ENCODE measurements around the gene IRF2.

Gene IRF2

DNA sequence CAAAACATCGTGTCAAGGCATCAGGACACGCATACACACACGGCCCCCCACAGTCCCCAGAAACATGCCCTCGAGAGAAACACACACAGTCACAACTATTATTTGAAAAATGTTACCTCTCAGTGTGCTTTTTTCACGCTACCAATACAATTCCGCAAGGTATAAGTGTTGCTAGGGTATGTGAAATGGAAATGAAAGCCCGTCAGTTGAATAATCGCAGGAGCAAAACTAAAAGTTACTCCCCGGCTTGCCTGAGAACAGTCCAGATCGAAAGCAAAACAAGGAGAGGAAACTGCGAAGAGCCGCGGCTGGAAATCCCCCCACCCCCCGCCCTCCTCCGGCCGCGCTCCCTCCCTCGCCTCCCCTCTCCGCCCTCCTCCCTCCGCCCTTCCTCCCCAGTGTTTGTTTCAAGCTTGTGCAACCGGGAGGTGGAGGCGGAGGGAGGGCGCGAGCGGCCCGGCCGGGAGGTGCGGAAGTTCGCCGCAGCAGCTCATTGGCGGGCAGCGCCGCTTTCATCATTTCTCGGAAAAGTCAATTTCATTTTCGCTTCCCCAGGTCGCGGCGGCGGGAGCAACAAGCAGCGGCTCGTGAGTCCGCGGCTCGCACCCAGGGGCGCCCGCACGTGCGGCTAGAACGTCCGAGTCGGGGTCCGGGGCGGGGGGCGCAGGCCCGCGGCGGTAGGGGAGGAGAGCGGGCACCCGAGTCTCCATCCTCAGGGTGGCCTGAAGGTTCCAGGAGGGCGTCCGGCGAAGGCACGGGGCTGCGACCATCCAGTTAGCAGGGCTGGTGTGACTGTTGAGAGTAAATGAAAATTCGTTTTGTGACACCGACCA lies at the start of gene IRF2:
Gene IRF2 (minus strand): TSS at position 288 of the 833 bp plus-strand sequence. CDS start 45,486 bp downstream, outside the sequence.
- DNase-seq, result peak; percentile 91

DNA sequence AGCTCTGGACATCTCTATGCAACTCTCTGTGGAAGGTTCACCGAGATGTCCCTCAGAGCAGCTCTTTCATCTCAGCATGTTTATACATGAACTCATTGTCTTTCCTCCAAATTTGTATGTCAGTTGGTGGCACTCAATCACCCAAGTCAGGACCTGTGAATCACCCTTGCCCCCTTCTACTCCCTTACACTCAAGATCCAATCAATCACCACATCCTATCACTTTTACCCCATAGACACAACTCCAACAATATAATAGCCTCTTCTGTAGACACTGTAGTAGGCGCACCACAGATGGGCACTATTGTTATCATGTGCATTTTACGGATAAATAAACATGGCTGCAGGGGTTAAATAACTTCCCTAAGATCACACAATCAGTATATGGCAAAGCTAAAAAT lies 41.3 kb upstream of the IRF2 start:
- DNase-seq, result no peak

DNA sequence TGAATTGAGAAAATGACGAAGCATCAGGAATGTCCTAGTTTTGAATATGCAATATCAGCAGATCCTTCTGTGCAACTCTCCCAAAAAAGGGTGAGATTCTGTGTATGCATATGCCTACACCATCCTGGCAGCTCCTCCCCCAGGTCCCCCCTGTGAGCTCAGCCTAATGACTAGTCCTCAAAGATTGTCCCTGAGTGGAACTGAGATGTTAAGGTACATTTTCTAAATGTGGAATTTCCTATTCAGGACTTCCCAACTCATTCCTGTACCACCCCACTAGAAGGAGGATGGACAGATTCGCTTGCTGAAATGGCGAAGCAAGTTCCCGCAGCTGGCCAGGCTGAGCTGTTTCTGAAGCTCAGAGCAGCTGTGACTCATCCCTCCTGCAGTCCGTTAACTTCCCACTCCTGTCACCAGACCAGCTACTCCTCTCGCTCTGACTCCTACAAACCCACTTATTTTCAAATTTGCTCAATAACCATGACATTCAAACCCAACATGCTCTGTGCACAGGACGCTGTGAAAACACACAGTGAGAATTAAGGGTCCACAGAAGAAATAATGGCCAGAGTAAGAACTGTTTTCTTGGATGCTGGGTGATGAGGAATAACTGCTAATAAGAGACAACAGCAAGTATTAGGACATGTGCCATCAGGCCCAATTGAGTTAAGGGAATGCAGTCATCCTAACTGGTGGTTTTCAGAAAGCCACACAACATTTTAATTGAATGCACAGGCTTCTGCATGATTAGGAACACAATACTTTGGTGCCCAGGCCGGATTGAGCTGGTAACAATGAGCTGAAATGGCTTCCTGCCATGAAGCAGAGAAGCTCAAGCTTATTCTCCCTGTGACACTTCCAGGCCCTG lies 40.0 kb upstream of the IRF2 start:
- DNase-seq, result peak; percentile 61

DNA sequence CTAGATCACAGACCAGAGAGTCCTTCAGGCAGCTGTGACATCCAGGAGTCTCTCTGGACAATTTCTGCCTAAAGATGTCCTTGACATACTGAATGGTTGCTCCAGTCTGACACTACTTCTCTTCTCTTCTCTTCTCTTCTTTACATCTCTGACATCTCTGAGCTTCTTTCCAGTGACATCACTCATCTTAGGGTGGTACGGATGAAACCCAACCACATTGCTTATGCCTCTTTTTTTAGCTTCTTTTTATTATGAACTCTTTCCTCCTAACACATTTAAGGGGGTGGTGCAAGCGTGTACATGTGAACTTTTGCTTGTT lies 39.4 kb upstream of the IRF2 start:
- no peak for DNase-seq

DNA sequence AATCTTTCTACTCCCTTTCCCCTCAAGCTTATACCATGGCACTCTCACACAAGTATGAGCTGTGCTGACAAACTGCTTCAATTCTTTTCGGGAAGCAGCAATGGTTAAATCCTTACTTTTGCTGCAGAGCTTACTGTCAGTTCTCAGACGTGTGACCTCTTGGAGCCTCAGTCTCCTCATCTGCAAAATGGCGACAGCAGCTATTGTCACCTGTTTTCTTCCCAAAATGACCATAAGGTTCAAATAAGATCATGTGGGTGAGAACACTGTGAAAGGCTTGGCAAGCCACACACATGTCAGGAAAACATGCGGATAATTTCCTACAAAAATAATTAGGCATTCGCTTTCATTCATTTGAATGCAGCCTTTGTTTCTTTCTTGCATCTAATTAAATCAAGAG lies 36.8 kb upstream of the IRF2 start:
- no peak for DNase-seq

DNA sequence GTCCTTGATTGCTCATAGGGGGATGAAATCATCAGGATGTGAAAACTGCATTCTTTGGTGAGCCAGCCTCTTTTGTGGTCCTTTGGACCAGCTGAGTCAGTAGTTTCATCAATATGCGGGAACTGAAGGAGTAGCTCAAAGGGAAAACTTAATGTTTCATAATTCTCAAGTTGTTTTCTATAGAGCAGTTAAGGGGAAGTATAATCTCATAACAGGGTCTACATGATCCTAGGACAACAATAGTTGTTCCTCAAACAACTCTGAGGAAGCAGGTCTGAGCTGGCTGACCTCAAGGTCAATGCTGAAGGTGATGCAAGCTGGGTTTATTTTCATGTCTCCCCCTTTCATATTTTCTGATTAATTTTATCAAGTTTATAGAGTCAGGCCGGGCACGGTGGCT lies 36.1 kb upstream of the IRF2 start:
- no peak for DNase-seq

DNA sequence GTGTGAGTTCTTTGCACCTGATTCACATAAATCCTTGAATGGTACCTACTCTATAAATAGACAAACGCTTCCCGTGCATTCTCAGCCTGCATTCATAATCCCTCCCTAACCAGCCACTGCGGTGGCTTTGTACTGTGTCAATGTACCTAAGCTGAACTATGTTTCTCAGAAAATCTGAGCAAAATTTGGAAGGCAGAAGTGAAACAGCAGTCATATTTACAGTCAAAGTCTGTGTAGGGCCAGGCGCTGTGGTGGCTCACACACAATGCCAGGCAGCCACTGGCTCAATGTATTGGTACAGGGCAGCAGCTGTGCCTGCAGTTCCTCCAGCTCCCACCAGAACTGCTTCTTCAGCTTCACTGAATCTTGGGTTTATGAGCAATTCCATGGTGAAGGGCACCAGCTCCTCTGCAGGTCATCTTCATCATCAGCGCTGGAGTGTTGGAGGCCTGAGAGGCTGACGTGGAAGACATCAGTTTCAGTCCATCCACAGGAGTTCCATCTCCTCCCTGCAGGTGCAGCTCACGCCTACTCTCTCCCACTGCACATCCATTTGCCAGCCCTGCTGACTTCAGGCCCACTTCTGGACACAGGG lies 32.3 kb upstream of the IRF2 start:
- no peak for DNase-seq

DNA sequence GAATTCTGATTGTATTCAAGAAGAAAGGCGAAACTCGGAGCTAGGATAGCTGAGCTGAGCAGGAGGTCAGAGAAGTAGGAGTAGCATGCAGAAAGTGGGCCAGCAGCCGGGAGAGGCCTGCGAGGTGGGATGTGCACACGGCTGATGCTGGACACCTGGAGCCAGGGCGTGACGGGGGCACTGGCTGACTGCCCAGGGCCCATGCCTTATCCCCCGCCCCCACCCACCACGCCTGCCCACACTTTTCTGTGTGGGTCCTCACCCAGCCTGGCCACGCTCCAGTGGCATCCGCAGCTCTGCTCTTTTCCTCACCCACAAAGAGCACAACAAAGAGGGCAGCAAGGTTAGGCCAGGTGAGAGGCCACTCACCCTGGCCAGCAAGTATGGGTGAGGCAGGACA lies 30.0 kb upstream of the IRF2 start:
- DNase-seq, result no peak

DNA sequence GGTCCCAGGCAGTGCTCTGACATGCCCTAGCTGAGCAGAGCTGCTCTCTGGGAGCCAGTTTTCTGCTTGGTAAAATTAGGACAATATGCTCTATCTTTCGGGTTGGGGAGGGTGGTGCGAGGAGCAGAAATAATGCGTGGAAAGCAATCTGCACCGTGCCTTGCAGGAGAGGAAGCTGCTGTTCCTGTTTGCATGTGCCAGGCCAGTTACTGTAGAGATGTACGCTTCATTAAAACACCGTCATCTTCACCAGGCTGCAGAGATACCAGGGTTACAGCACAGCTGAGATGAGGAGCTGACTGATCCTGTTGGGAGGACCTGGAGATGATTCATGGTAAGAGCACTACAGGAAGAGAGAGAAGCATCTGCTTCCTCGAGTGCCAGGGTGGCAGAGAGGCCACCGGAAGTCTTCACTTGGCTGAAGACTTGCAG lies 29.5 kb upstream of the IRF2 start:
- DNase-seq, result no peak

DNA sequence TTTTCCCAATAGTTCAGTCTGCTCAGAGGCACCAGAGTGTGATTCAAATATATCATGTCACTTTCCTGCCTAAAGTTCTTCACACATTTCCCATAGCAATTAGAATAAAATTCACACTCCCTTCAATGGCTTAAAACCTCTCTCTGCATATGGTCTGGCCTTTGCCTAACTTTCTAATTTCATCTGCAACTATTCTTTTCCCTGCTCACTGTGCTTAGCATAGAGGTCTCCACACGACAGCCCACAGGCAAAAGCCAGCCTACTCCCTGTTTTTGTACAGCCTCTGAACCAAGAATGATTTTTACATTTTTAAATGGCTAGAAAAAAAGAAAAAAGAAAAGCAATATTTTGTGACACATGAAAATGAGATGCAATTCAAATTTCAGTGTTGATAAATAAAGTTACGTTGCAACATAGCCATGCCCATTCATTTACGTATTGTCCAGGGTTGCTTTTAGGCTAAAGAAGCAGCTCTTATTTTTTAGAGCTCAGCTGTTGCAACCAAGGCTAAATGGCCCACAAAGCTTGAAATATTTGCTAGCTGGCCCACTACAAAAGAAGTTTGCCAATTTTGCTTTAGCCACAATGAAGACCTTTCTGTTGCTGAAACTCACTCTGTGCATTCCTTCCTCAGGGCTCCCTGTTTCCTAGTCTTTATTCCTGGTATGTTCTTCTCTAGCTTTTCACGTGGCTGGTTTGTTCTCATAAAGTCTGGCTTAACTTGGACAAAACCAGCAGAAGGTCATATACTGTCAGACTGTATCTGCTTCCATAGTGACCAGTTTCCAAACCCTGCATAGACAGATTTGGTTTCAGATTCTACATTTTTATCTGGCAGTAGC lies 26.6 kb upstream of the IRF2 start:
- no peak for DNase-seq

DNA sequence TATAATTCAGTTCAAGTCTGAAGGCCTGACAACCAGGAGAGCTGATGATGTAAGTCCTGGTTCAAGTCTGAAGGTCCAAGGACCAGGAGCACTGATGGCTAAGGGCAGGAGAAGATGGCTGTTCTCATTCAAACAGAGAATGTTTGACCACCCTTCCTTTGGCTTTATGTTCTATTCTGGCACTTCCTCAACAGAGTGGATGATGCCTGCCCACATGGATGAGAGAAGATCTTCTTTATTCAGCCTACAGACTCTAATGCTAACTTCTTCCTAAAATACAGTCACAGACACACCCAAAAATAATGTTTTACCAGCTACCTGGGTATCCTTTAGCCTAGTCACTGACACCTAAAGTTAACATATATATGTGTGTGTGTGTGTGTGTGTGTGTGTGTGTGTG lies 25.6 kb upstream of the IRF2 start:
- DNase-seq, result no peak

DNA sequence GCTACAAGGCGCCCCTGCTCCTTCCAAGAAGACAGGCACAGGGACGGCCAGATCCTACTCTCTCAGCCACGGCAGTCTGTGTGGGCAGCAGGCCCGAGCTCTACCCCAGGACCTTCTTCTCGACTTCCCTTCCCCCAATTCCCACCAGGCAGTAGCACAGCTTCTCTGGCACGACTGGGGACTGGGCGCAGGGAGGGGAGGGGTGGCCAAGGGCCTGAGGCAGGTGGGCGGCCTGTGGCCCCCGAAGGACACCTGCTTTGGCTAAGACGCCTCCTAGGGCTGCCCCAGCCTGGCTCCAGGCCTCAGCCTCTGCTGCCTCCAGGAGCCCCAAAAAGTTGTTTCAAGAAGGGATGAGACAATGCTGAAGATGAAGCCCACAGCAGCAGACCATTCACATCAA lies 24.2 kb upstream of the IRF2 start:
- DNase-seq, result no peak

DNA sequence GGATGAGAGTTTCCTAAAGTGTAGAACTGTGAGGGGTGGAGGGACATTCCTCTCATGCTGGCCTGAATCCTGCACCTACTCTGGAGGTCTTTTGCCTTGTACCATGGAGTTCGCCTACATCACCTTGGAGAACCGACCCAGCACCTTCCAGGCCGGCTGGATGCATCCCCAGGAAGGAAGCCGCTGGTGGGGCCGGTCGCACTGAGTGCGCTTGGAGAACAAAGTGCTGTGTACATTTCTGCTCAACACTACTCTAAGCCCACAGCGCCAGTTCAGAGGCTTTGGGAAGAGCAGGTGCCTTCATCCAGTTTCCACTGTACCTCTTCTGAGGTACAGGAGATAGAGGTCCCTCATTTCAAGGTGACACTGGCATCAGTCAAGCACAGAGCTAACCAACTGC lies 15.4 kb upstream of the IRF2 start:
- no peak for DNase-seq

DNA sequence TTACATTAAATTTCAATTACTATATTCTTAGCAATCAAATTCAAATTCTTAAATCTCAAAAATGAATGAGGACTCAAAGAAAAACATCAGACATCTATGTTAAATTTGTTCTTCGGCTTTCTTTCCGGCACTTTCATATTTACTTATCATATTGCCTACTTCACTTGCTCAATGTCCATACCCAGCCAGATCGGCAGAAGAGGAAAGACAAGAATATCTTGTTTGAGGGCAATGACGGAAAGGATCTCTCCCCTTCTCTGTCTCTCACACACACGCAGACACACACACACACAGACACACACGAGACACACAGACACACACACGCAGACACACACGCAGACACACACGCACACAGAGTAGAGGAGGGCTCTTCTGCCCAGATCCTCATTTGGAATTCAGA lies 13.2 kb upstream of the IRF2 start:
- DNase-seq, result no peak

DNA sequence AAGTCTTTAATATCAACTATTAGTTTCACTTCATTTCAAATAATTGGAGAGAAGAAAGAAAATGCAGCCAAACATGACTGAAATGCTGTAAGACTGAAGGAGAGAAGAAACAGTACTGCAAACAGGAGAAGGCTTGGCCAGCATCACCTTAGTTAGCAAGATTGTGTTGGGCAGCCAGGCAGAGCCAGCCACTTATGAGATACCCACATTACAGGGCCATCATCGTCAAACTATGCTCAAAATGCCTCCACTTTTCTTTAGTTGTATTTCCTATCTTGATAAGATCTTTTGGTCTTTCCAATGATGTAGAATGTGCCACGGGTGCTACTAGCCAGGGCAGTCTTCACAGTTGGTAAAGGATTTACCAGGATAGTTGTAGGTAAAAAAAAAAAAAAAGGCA lies 10.9 kb upstream of the IRF2 start:
- no peak for DNase-seq

DNA sequence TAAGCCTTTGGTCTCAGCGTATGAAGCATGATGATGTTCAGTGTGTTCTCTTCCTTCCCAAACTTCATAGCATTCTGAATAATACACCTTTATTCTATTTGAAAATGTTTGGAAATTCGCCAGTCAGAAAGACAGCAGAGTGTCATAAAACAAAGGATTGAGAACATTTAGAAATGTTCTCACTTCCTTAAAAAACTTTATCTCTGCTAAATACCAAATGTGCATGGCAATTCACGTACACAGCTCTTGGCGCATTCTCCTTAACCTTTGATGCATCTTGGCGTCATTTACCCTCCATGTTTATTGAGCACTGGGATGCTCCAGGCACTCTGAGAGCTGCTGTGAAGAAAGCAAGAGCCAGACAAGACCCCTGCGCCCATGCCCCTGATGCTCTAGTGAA lies 7.2 kb upstream of the IRF2 start:
- no peak for DNase-seq

DNA sequence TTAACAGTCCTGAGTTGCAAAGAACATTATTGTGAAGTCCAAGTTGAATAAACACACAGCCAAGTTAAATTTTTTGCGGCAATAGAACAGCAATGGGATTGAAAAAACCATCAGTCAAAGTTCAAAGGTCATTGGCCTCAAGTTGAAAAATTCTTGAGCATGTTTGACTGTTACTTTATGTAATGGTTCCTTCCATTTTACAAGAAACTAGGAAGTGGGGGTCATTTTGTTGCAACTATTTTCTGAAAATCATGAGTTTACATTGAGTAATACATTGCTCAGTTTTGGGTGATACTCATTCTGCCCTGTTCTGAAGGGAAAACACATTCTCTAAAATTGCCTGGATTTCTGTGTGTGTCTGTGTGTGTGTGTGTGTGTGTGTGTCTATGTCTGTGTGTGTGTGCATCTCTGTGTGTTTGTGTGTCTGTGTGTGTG lies 5.2 kb upstream of the IRF2 start:
- no peak for DNase-seq

DNA sequence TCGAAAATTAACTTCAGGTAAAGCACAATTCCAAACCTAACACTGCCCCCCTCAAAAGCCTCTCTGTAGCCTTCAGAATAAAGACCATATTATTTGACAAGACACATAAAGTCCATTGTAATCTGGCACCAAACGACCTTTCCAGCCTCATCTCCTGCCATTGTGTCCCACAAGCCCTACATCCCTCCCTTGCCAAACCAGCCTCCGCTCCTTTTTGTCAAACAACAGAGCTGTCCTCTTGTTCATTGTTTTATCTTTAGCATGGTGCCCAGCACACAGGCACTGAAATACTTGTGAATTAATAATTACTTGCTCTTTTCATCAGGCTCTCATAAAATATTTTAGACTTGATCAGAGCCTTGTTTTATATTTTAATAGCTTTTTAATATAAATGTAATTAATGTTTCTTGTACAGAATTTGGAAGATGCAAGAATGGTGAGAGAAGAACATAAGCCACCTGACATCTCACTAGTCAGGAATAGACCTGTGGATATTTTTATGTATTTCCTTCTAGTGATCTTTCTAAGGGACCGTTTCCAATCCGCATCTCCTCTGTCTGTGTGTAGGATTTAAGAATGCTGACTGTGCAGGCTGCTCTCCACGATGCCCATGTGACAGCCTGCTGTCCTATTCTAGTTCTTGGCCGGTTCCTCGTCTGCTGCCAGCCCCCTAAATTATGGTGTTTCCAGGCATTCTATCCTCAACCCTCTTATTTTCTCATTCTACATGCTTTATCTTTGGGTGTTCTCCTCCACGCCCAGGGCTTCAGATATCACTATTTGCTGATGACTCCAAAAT lies 3.0 kb upstream of the IRF2 start:
- no peak for DNase-seq

DNA sequence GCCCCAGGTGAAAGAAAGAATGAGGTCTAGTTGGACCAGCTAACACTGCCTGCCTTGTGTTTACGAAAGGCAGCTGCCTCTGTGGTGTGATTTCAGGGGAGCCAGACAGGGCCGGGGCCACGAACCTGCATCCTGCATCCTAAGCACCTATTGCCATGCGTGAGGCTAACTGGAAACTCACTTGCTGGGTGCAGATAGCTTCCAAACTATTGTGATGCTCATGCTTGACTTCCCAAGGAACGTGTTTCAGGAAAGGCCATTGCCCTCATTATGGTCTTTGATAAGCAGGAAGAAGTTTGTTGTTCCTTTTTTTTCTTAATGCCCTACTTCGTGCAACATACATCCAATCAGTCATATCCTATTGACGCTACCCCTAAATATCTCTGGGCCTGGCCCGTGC lies 2.3 kb upstream of the IRF2 start:
- DNase-seq, result no peak

DNA sequence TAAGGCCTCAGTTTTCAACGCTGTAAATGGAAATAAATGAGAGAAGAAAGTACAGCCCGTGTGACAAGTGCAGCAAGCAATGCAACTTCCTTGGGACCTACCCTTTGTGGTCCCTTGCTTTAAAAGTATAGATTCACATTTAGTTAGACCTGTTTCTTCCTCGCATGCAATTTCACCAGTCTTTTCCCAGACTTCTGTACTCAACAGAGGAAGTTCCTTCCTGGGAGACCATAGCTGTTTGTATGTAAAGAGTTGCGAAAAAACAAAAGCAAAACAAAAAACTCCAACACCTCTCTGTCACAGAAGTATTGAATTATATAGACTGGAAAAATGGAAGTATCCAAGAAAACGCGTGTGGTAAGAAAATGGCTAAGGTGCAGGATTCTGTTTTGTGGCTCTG lies 1.1 kb upstream of the IRF2 start:
- no peak for DNase-seq

DNA sequence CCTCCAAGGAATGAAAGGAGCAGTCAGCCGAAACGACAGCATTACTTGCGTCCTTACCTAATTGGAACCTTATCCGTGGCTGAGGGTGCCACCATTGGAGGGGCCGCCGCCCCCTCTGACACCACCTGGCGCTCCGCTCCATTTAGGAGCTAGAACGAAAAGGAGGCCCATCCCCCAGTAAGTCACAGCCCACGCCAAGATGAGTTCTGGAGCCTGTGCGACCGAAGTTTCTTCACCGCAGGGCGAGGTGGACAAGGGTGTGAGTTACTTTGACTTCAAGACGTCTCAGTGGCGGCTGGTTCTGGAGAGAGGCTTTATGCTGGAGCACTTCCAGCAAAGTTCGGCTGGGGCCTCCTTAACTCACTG lies 729 bp upstream of the IRF2 start:
- DNase-seq, result peak; percentile 67
